ENCODE data around the gene GNB1L.

GNB1L gene

DNA sequence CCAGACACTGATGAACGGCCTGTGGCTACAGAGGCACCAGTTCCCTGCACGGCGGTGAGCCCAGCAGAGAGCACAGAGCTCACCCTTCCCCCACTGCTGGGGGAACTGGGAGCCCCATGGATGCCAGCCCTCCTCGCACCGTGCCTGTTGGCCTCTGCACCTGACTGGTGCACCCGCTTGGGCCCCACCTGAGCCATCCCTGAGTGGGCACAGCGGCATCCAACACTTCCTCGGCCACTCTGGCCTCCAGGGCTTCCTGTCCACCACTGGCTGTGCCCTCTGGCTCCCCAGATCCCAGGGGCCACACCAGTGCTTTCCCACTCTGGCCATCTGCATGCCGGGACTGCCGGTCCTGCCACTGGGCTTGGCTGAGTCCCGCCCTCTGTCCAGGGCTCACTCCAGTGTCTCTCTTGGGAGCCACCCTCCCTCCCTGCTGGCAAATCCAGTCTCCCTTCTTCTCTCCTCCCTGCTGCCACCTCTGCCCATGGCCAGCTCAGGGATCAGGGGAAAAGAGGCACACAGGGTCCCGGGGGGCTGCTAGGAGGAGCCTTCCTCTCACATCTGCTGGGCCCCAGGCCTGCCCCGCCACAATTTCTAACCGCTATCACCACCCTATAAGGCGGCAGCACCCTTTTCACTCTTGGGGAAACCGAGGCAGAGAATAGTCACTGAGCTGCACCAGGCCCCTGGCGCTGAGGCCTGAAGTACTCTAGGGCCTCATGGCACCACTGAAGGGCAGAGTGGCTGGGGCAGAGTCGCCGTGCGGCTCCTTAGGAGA is 33.0 kb downstream of the GNB1L start:
- no peak for DNase-seq

DNA sequence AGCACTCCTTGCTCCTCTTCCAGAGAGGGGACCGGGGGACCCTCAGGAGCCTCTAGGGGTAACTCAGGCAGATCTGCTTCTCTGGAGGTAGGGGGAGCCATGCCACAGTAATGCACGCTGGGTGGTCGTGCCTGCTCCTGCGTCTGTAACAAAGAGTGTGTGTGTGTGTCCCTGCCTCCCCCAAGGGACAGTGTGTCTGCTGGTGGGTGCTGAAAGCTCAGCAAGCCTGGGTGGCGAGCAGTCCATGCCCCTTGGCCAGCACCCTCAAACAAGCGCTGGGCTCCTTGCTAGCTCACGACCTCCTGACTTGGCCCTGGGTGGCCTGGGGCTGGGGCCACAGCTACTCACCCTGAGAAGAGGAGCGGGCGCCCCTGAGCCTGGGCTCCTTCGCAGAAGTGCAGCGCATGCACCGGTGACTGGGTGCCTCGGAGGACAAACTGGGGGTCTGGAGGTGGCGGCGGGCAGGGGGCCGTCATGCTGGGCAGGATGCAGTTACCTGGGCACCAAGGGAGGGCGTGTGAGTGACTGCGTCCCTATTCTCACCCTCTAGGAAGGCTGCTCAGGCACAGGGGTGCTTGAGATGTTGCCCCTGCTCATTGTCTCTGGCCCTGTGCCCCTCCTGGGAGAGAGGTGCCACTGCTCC is 33.7 kb downstream of the GNB1L start:
- DNase-seq: no peak

DNA sequence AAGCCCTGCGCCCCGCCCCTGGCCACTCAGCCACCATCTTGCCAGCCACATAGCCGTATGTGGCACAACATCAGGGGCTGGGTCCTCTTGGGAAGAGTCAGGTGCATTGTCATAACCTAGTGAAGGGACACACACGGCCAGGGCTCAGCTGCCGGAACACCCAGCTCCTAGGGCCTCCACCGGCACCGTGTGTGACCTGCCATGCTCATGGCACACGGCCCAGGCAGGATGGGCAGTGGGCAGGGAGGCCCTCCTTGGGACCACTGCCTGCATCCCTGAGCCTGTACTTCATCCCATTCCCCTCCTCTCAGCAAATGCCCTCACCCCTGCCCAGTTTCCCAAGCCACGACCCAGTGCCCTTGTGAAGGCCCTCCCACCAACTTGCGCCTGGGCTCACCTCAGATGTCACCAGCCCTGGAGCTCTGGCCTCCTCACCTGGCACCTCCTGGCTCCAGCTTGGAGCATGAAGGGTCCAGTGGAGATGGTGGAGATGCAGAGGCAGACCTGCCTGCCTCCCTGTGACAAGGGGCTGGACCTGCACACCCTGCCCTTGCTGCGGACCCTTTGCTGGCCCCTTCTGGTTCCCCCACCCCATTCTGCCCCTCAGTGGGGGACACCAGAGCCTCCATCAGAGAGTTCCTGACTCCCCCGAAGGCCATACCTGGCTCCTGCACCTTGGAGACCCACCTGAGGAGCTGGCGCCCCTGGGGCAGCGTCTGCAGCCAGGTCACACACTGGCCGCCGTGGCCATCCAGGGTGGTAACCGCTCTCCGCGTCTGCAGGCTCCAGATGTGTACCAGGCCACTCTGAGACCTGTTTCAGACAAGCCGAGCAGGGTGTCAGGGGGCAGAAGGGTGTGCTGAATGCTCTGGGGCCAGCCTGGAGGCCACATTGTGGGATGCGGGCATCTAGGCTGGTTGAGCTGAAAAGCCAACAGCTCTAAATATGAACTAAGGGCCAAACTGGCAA is 34.5 kb downstream of the GNB1L start:
- DNase-seq: no peak

DNA sequence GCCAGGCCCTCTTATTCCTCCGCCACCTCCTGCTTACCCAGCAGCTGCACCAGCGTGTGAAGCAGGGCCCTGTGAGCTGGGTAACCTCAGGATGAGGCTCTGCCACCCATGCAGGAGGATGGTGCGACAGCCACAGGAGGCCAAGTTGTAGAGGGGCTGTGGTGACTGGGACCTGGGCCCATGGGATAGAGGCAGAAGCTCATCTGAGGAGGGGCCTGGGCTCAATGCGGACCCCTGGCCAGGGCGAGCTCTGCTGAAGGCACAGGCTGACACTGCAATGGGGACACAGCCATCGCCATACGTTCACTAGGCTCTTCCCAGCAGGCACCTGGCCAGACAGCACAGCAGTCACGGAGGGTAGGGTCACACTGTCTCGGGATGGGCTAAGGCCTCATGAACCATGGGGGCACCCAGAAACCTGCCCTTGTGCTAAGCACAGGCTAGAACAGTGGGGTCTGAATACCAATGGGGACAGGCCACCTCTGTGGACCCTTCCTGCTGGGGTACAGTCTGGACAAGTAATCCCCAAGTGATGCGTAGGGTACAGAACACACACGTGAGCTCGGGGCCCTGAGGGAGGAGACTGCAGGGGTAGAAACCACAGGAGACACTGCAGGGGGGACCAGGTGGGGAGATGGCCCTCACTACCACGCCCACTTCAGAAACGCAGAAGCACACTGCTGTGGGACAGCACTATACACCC is 35.3 kb downstream of the GNB1L start:
- DNase-seq: no peak

DNA sequence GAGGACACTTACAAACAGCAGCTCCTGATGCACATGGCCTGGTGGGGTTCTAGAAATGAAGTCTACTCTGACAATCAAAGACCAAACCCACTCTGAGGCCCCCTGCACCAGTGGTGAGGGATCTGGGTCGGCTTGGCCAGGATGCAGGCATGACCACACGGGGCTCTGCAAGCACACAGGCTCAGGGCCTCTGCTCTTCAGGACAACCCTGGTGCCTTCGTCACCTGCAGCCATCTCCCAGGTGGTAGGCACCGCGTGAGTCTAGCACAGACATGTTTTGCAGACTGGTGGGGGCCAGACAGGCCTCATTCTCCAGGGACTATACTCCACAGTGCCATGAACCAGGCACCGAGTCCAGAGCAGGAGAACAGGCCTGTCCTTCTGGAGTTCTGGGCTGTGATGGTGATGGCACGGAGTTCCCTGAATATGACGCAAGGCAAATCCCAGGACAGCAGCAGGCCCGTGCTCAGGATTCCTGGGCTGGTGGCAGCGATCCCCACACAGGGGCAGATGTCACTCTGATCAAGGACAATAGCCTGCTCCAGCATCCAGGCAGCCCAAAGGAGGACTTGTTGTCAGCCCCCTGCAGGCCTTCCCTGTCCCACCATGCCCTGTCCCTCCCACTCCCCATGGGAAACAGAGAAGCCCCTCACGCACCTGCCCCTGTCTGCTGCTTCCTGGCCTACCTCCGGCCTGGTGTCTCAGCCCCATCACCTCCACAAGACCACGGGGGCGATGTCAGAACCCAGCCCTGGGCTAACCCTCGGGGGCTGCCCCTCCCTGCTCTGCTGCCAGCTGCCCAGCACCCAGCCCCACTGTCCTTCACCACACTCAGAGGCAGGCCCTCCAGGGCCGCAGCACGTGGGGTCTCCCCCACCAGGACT is 36.1 kb downstream of the GNB1L start:
- DNase-seq: no peak

DNA sequence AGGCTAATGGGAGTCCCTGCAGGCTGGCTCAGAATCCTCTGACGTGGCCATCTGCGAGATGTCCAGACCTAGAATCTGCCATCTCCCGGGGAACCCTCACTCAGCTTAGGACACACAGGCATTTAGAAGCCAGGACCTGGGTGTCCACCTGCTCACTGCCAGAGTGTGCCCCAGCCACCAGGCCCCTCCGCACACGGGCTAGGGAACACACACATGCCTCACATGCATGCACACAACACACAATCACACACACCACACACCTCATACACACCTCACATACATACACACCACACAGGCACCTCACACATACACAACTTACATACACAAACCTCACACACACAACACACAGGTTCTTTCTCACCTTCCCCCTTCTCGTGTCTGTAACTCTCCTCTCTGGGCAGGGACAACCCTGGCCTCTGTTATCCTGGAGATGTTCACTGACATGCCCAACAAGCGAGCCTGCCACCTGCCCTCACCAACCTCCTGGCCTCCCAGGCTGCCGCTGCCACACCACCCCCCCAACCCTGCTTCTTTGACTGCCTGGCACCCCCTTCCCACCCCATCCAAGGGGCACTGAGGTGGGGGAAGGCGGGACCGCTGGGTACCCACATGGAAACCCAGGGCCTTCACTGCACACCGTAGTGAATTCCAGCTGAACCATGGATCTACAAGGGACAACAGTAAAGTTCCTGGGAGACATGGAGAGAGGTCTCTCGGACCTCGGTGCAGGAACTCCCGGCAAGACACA is 38.1 kb downstream of the GNB1L start:
- no peak for DNase-seq

DNA sequence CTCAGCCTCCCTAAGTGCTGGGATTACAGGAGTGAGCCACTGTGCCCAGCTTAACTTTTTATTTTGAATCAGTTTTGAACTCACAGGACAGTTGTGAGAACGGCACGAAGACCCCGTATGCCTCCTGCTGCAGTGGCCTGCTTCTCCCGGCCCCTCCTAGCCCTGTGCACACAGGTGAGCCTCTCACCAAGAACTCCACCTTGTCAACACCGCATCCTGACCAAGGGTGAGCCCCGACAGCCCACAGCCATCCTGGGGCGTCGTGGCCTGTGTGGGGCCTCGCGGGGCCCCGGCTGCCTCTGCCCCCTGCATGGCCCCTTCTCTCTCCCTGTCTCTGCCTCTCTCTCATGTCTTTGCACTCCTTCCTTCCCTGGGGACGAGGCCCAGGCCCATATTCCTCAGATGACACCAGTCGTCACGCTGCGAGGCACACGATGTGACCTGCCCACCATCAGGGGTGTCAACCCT is 38.8 kb downstream of the GNB1L start:
- DNase-seq: no peak

DNA sequence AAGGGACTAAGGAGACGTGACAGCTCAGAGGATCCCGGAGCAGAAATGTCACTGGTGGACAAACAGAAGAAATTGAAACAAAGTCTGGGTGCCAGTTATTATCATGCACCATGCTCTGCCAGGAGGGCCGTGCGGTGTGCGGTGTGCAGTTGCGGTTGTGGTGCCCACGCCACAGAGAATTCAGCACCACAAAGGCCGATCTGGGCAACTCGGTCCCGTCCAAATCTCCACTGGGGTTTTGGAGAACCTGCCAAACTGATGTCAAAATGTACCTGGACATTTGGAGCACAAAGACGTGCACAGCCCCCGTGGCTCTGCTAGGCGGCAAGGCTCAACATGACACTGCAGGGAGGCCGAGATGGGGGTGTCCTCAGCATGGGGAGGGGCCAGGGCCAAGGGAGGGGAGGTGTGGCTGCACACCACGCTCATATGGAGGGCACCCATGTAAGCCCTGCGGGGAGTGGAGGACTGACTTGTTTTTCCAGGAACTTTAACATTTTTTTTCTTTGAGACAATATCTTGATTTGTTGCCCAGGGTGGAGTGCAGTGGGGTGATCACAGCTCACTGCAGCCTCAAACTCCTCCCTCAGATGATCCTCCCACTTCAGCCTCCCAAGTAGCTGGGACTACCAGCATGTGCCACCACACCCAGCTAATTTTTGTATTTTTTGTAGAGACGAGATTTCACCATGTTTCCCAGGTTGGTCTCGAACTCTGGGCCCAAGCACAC is 39.4 kb downstream of the GNB1L start:
- DNase-seq: no peak

DNA sequence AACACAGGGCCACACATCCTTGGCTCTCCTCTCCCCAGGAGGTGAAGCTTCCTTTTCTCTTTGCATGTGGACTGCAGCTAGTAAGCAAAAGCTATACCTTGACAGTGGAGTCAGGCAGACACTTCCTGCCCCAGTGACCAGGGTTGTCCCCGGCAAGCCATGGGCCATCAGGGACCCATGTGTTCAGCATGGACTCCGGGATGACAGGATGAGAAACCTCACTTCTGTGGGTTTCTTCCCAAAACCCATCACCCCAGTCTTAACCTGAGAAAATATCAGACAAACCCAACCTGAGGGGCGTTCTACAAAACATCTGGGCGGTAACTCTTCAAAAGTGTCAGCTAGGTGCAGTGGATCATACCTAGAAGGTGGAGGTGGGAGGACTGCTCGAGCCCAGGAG is 40.2 kb downstream of the GNB1L start:
- no peak for DNase-seq

DNA sequence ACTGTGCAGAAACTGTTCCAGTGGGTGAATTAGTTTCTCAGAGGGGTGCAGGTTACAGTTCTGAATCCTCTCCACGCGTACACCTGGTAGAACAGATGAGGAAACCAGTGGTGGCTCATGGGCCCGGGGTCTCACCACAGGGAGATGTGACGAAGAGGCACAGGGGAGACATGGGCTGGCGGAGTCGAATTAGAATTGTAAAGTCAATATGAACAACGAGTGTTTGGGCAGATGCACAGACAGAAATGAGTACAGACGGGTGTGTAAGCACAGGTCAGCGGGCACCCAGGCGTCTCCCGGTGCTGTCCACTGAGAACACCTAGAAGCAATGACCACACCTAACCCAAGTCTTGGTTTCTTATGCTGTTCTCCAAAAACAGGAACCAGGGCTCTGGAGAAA is 41.8 kb downstream of the GNB1L start:
- DNase-seq: no peak

DNA sequence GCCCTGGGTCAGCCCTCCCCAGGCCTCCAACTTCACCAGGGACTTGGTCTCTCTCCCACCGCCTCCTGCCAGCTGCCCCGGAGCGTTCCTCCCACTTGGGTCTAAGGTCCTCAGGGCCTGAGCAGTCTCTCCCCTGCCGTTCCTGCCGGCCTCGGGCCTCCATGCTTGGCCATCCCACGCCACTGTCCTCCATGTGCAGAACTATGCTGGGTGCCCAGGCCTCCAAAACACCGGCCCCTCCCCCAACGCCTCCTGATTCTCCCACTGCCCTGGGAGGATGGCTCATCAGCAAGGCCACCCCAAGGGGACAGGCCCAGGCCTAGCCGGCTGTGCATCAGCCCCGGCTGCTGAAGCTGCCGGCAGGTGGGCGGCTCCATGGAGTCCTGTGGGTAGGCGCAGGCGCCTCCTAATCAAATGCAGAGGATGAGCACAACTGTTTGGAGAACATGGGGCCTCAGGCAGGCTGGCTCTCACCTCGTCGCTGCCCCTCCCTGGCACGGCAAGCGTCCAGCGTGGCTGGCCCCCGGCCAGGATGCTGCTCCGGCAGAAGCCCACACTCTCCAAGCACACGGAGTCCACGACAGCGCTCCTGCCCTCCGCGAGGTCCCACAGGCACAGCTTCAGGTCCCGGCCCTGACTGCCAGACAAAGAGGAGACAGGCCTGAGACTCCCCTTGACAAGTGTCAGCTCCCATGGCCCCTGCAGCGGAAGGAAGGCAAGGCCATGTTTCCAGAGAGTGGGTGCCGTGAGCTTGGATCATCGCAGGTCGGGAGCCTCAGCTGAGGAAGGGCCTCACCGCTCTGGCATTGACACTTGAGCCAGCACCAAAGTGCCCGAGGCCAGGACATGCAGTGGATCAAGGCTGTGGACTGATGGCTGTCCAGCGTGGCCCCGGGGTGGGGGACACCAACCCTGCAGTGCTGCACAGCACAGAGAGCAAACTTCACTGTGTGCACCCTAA is 42.6 kb downstream of the GNB1L start:
- DNase-seq: no peak

DNA sequence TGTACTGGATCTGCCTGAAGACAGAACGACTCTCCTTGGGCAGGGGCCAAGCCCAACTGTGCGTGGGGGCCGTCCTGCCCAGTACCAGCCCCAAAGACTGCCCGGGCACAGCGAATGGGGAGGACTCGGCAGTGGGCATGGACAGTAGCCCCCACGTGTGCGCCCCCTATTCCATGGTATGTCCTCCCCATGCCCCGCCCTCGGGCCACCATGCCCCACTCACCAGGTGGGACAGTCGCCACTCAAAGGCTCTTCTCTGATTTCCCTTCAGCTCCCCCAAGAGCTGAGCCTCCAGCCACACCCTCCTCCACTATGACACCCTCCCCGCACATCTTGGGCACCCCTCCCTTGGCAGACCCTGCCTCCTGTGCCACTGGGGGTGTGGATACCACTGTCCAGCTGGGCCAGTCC is 43.5 kb downstream of the GNB1L start:
- DNase-seq: no peak

DNA sequence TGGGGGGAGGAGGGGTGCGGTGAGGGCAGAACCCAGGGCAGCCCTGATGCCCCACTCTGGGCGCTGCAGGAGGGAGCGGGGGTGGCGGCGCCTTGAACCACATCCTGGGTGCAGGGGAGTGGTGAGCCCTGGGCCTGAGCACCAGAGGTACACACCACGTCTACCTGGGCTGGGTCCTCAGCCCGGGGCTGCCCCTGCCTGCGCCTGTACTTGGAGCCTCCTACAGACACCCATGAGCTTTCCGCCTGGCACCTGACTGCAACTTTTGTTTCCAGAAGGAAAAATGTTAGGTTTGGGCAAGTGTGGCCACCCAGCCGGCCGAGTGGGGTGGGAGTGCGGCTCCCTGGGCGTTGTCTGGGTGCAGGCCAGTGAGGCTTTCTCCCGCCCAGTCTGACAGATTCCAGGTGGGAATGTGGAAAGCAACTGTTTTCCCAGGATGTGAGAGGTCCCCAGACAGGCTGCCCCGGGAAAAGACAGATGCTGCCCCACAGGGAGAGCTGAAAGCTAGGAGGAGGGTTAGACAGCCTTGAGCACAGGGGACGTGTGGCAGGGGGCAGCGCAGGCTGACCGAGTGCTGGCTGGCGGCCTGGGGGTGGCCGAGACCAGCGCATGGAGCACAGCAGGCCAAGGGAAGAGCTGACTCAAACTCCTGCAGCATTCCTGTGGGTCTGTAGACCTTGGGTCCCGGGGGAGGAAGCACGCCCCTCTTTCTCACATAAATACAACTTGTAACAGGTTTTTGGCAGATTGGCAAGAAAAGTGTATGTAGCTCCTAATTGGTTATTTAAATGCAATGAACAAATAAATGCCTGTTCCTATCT is 44.1 kb downstream of the GNB1L start:
- no peak for DNase-seq

DNA sequence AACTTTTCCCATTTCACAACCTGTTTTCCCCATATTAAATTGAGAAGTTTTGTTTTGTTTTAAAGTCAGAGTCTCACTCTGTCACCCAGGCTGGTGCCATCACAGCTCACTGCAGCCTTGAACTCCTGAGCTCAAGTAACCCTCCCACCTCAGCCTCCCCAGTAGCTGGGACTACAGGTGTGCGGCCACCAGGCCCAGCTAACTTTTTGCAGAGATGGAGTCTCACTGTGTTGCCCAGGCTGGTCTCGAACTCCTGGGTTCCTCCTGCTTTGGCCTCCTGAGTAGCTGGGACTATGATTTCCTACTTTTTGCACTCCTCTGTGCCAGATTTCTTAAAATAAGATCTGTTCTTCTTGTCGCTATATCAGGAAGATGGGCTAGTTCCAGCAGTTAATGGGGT is 44.9 kb downstream of the GNB1L start:
- DNase-seq: no peak

DNA sequence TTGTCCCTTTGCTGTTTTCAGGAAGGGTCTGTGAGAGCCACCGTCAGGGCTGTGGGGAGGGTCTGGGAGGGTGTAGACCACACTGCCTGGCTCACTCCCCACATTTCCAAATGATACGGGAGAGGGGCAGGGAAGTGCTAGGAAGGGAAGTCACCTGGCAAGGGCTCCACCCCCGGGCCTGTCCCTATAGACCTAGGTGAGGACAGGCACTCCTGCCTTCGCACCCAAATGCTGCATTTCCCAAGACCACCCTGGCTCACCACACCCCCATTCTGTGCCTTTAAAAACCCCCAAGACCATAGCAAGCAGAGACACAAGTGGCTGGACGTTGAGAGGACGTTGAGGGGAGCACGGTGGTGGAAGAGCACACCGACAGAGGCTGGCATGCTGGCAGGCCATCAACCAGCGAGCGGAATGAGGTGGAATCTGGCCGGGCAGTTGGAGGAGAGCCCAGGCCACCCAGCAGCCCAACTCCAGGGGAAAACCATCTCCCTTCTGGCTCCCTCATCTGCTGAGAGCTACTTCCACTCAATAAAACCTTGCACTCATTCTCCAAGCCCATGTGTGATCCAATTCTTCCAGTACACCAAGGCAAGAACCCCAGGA is 45.7 kb downstream of the GNB1L start:
- no peak for DNase-seq

DNA sequence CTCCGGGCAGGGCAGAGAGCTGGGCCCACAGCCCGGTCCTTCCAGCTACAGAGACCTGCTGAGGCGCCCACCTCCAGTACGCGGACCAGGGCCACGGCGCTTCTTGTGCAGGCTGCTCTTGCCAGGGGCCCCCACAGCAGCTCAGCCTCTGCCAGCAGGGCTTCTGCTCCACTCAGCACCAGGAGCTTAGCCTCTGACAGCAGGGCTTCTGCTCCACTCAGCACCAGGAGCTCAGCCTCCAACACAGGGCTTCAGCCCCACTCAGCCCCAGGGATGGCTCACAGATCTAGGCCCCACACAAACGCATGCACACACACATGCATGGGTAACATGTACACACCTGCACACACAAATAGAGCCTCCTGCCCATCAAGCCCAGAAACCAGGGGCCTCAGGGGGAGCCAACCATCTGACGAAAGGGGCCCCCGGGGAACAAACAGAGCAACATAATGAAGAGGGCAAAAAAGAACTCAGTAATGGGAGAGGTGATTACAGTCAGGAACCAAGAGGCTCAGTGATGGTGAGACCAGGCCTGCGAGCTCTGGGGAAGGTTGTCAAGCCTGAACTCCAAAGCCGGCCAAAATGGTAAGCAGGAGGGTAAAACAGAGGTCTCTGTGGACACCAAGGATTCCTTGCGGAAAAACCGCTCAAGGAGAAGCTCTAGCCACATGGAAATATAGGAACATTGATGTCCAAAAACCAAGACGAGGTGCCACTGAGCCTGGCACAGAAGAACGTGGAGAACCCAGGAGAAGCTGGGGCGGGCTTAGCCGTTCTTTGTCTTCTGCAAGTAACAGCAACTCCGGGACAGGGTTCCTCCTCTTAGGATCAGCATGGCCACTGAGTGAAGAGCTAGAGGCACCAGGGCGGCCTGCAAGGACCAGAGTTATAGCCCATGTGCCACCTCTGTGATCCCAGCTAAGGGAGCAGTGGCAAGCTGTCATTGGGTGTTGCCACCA is 46.5 kb downstream of the GNB1L start:
- no peak for DNase-seq
